Measurements from ENCODE around the gene MCM9.

MCM9 gene

GRCh38 chr6:118785601-118786000 lies 149.4 kb downstream of the MCM9 start:
- Histone ChIP-seq H3K36me3 (ENCODE audit: control insufficient read depth, insufficient read depth, low read length) (no peaks in the 10 kb centered on the region), H3K4me3 (replicated peaks; ENCODE audit: low read depth, low read length) (no peak overlapping the region), H3K27me3 (replicated peaks; ENCODE audit: control insufficient read depth, insufficient read depth, low read length) (no peaks in the 10 kb centered on the region)
- TF ChIP-seq CTCF (IDR thresholded peaks at IDR 0.05; ENCODE audit: insufficient read depth, low read length, poor library complexity, severe bottlenecking) = no peak
- no peak for DNase-seq (ENCODE audit: extremely low read depth, insufficient read length)

- no peak for DNase-seq (ENCODE audit: extremely low read depth, insufficient read length)
- TF ChIP-seq CTCF (IDR thresholded peaks at IDR 0.05; ENCODE audit: insufficient read depth, low read length, poor library complexity, severe bottlenecking) = no peak
Measured at GRCh38 chr6:118784641-118785164, 150.3 kb downstream of the MCM9 start.

GRCh38 chr6:118783931-118784550 lies 150.9 kb downstream of the MCM9 start:
- no peak for TF ChIP-seq CTCF (IDR thresholded peaks at IDR 0.05; ENCODE audit: insufficient read depth, low read length, poor library complexity, severe bottlenecking)
- no peaks in the 10 kb centered on the region for H3K36me3 ChIP-seq (ENCODE audit: control insufficient read depth, insufficient read depth, low read length)
- no peak overlapping the region for H3K4me3 ChIP-seq (replicated peaks; ENCODE audit: low read depth, low read length)
- H3K27me3 ChIP-seq (replicated peaks; ENCODE audit: control insufficient read depth, insufficient read depth, low read length) = no peaks in the 10 kb centered on the region
- DNase-seq (ENCODE audit: extremely low read depth, insufficient read length) = no peak

More at GRCh38 chr6:118784641-118785164, 150.3 kb downstream of the MCM9 start:
- no peaks in the 10 kb centered on the region for H3K27me3 ChIP-seq (replicated peaks; ENCODE audit: control insufficient read depth, insufficient read depth, low read length)
- no peak overlapping the region for H3K4me3 ChIP-seq (replicated peaks; ENCODE audit: low read depth, low read length)
- no peaks in the 10 kb centered on the region for H3K36me3 ChIP-seq (ENCODE audit: control insufficient read depth, insufficient read depth, low read length)

GRCh38 chr6:118782651-118783050 lies 152.3 kb downstream of the MCM9 start:
- H3K36me3 ChIP-seq (ENCODE audit: control insufficient read depth, insufficient read depth, low read length) = no peaks in the 10 kb centered on the region
- no peaks in the 10 kb centered on the region; the same call in 1 of the 2 replicates for H3K27me3 ChIP-seq (replicated peaks; ENCODE audit: control insufficient read depth, insufficient read depth, low read length)
- no peak overlapping the region for H3K4me3 ChIP-seq (replicated peaks; ENCODE audit: low read depth, low read length)
- no peak for TF ChIP-seq CTCF (IDR thresholded peaks at IDR 0.05; ENCODE audit: insufficient read depth, low read length, poor library complexity, severe bottlenecking)
- no peak for DNase-seq (ENCODE audit: extremely low read depth, insufficient read length)

GRCh38 chr6:118781897-118782296 lies 153.1 kb downstream of the MCM9 start:
- no peaks in the 10 kb centered on the region for H3K36me3 ChIP-seq (ENCODE audit: control insufficient read depth, insufficient read depth, low read length)
- no peak for TF ChIP-seq CTCF (IDR thresholded peaks at IDR 0.05; ENCODE audit: insufficient read depth, low read length, poor library complexity, severe bottlenecking)
- no peaks in the 10 kb centered on the region; the same call in 1 of the 2 replicates for H3K27me3 ChIP-seq (replicated peaks; ENCODE audit: control insufficient read depth, insufficient read depth, low read length)
- H3K4me3 ChIP-seq (replicated peaks; ENCODE audit: low read depth, low read length) = no peak overlapping the region
- no peak for DNase-seq (ENCODE audit: extremely low read depth, insufficient read length)
